Tibial nerve (tissue), 4 donors: Measurements from ENCODE around the gene C12orf57. TPM values are rescaled to one million over a fixed set of nuclear protein-coding genes. Genes with fewer than 3 reads are reported as not detected.
A peak's percentile ranks its signal among the peaks of the same experiment; 100 is the strongest.

Experiments
- DNase-seq, 2 donors: peaks; one replicate each; pipeline ENCODE4 v3.0.0-alpha.2; 2019; ENCODE audit warnings: low spot score in 2 of 2
- H3K27ac ChIP-seq, 4 donors: fragments of 200-600 bp; sonication (generic) in 3 of 4; one replicate each; pipeline ENCODE4 v1.5.1; 2017 to 2019; ENCODE audit warnings: mild to moderate bottlenecking in 1 of 4
- H3K27me3 ChIP-seq, 2 donors: fragments of 200-600 bp; sonication (generic) in 1 of 2; one replicate each; pipeline versions ENCODE4 v1.5.1 to v1.6.0; 2017 to 2019
- H3K36me3 ChIP-seq, 3 donors: fragments of 200-600 bp; sonication (generic); one replicate each; pipeline ENCODE4 v1.5.1; 2018 to 2019
- H3K4me1 ChIP-seq, 4 donors: fragments of 200-600 bp; sonication (generic) in 3 of 4; one replicate each; pipeline ENCODE4 v1.5.1; 2017 to 2019
- H3K4me3 ChIP-seq, 4 donors: fragments of 200-600 bp; sonication (generic) in 3 of 4; one replicate each; pipeline ENCODE4 v1.5.1; 2017 to 2019; ENCODE audit warnings: mild to moderate bottlenecking in 1 of 4, moderate library complexity in 1 of 4
- H3K9me3 ChIP-seq, 4 donors: fragments of 200-600 bp; sonication (generic) in 3 of 4; one replicate each; pipeline ENCODE4 v1.5.1; 2017 to 2019
- CTCF ChIP-seq, 5 experiments: fragments of 200-600 bp in 3 of 5; fragments of 450-650 bp in 2 of 5; sonication (generic) in 3 of 5; IDR thresholded peaks; one replicate each; pipeline ENCODE4 v1.5.1; 2016 to 2019; ENCODE audit warnings: antibody characterized with exemption in 5 of 5, mild to moderate bottlenecking in 3 of 5, moderate library complexity in 2 of 5
- EP300 ChIP-seq, 2 donors: sonication (generic); formaldehyde crosslinking; IDR thresholded peaks; one replicate each; pipeline ENCODE4 v1.6.1; 2017; ENCODE audit warnings: antibody characterized with exemption in 2 of 2, mild to moderate bottlenecking in 1 of 2
- POLR2A ChIP-seq, 2 donors: fragments of 450-650 bp; IDR thresholded peaks; one replicate each; pipeline ENCODE4 v1.6.1; 2017; ENCODE audit warnings: antibody characterized with exemption in 2 of 2, mild to moderate bottlenecking in 2 of 2, moderate library complexity in 2 of 2
- WGBS, 2 donors: methylation state at CpG; one replicate each; pipeline ENCODE4 v1.1.5; 2018; 5-methylcytosine and 5-hydroxymethylcytosine counted together
- total RNA-seq, 4 donors: library from RNA; depleted of rRNA; stranded (reverse); fragments of >200 nt; gene quantifications; one replicate each; pipeline ENCODE4 v1.1.0, GENCODE V29; 2016

C12orf57 gene
- total RNA-seq, 4 donors from 2014 or later = 569 to 764 (median 665) TPM

GRCh38 chr12:6914947-6915788 is 28.7 kb upstream of the C12orf57 start:
- peak in 1 of 5 experiments; percentile 11 for TF ChIP-seq CTCF (IDR thresholded peaks at IDR 0.05)
- TF ChIP-seq POLR2A (IDR thresholded peaks at IDR 0.05) = no peak
- no peak for TF ChIP-seq EP300 (IDR thresholded peaks at IDR 0.05)
- peak in 1 of 2 donors; percentile 37 for DNase-seq
- peak overlapping the region; percentile 48 to 74 (median 74) for H3K4me3 ChIP-seq
- WGBS, 2 donors = 4 to 12% methylated on average over 27 to 29 of the region's 29 CpGs
- H3K27me3 ChIP-seq = no peaks in the 10 kb centered on the region
- H3K36me3 ChIP-seq = peaks cover 0 to 40% (median 0%) of the 10 kb centered on the region in 3 donors
- peak overlapping the region; percentile 77 to 94 (median 84) for H3K27ac ChIP-seq
- no peaks in the 10 kb centered on the region for H3K9me3 ChIP-seq
- peaks cover 0 to 28% (median 11%) of the 10 kb centered on the region in 4 donors for H3K4me1 ChIP-seq

- Histone ChIP-seq H3K4me3 (peak overlapping the region in 2 of 4 donors; percentile 74), H3K27me3 (no peaks in the 10 kb centered on the region), H3K4me1 (peaks cover 0 to 28% (median 11%) of the 10 kb centered on the region in 4 donors), H3K27ac (peak overlapping the region in 1 of 4 donors; percentile 88), H3K9me3 (no peaks in the 10 kb centered on the region), H3K36me3 (peaks cover 0 to 45% (median 0%) of the 10 kb centered on the region in 3 donors)
- no peak for TF ChIP-seq EP300 (IDR thresholded peaks at IDR 0.05)
- no peak for TF ChIP-seq POLR2A (IDR thresholded peaks at IDR 0.05)
- TF ChIP-seq CTCF (IDR thresholded peaks at IDR 0.05) = no peak
- 72 to 77% methylated on average over 13 to 14 of the region's 14 CpGs for WGBS, 2 donors
- DNase-seq = no peak
Measured at GRCh38 chr12:6915789-6916285, 28.0 kb upstream of the C12orf57 start.

- TF ChIP-seq EP300 (IDR thresholded peaks at IDR 0.05) (no peak), CTCF (IDR thresholded peaks at IDR 0.05) (no peak), POLR2A (IDR thresholded peaks at IDR 0.05) (no peak)
- peaks cover 0 to 53% (median 0%) of the 10 kb centered on the region in 3 donors for H3K36me3 ChIP-seq
- DNase-seq = no peak
- no peaks in the 10 kb centered on the region for H3K27me3 ChIP-seq
- H3K27ac ChIP-seq = peak overlapping the region in 1 of 4 donors; percentile 88
- peaks cover 0 to 28% (median 11%) of the 10 kb centered on the region in 4 donors for H3K4me1 ChIP-seq
- H3K9me3 ChIP-seq = no peaks in the 10 kb centered on the region
- WGBS, 2 donors = 86 to 87% methylated on average over 11 of the region's 11 CpGs
- no peak overlapping the region for H3K4me3 ChIP-seq
Measured at GRCh38 chr12:6916426-6917200, 27.2 kb upstream of the C12orf57 start.

GRCh38 chr12:6917491-6918231 is 26.2 kb upstream of the C12orf57 start:
- Histone ChIP-seq H3K27me3 (no peaks in the 10 kb centered on the region), H3K9me3 (no peaks in the 10 kb centered on the region), H3K4me1 (peaks cover 0 to 28% (median 11%) of the 10 kb centered on the region in 4 donors), H3K27ac (no peak overlapping the region), H3K36me3 (peaks cover 0 to 63% (median 0%) of the 10 kb centered on the region in 3 donors), H3K4me3 (no peak overlapping the region)
- 70% methylated on average over 14 of the region's 14 CpGs for WGBS, 2 donors
- no peak for TF ChIP-seq POLR2A (IDR thresholded peaks at IDR 0.05)
- TF ChIP-seq EP300 (IDR thresholded peaks at IDR 0.05) = no peak
- TF ChIP-seq CTCF (IDR thresholded peaks at IDR 0.05) = no peak
- DNase-seq = no peak
